Fibroblast of mammary gland (primary cell): ENCODE results near the gene GPR42.
A peak's percentile ranks its signal among the peaks of the same experiment; 100 is the strongest.

Source experiments
- DNase-seq: peaks from one replicate; pipeline ENCODE4 v3.0.0-alpha.2; 2010; ENCODE audit warnings: low read depth
- H3K4me3 ChIP-seq: 2 replicates; pipeline ENCODE4 v1.5.1; 2011; ENCODE audit warnings: low read depth, mild to moderate bottlenecking, low read length, moderate library complexity; ENCODE audit not compliant: control insufficient read depth
- TF ChIP-seq, protein P1 (sequence below): conservative IDR thresholded peaks from 2 replicates; pipeline ENCODE4 v1.5.1; 2011; ENCODE audit warnings: low read depth, low read length, inconsistent platforms; ENCODE audit not compliant: control insufficient read depth, insufficient read depth

Gene GPR42

DNA sequence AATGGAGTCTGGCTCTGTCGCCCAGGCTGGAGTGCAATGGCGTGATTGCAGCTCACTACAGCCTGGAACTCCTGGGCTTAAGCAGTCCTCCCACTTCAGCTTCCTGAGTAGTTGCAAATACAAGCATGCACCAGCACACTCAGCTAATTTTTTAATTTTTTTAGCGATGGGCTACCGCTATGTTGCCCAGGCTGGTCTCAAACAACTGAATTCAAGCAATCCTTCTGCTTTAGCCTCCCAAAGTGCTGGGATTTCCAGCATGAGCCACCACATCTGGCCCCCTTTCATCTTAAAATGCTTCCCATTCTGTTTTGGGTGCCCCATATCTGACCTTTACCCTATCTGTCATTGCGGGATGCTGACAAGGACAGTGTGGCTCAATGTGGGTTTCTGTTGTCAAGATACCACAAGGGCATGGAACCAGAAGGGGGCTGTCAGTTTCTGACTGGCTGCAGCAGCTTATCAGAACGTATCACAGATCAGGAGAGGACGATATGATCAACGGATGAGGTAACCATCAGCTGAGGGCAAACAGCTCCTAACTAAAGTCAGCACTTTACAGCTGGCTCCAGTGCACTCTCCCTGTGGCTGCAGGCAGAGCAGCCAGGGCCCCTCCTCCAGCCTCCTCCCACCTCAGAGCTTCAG is 32.4 kb downstream of the GPR42 start:
- DNase-seq, result no peak
- no peak overlapping the region for H3K4me3 ChIP-seq
- TF ChIP-seq, protein P1, sequence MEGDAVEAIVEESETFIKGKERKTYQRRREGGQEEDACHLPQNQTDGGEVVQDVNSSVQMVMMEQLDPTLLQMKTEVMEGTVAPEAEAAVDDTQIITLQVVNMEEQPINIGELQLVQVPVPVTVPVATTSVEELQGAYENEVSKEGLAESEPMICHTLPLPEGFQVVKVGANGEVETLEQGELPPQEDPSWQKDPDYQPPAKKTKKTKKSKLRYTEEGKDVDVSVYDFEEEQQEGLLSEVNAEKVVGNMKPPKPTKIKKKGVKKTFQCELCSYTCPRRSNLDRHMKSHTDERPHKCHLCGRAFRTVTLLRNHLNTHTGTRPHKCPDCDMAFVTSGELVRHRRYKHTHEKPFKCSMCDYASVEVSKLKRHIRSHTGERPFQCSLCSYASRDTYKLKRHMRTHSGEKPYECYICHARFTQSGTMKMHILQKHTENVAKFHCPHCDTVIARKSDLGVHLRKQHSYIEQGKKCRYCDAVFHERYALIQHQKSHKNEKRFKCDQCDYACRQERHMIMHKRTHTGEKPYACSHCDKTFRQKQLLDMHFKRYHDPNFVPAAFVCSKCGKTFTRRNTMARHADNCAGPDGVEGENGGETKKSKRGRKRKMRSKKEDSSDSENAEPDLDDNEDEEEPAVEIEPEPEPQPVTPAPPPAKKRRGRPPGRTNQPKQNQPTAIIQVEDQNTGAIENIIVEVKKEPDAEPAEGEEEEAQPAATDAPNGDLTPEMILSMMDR, result no peak

DNA sequence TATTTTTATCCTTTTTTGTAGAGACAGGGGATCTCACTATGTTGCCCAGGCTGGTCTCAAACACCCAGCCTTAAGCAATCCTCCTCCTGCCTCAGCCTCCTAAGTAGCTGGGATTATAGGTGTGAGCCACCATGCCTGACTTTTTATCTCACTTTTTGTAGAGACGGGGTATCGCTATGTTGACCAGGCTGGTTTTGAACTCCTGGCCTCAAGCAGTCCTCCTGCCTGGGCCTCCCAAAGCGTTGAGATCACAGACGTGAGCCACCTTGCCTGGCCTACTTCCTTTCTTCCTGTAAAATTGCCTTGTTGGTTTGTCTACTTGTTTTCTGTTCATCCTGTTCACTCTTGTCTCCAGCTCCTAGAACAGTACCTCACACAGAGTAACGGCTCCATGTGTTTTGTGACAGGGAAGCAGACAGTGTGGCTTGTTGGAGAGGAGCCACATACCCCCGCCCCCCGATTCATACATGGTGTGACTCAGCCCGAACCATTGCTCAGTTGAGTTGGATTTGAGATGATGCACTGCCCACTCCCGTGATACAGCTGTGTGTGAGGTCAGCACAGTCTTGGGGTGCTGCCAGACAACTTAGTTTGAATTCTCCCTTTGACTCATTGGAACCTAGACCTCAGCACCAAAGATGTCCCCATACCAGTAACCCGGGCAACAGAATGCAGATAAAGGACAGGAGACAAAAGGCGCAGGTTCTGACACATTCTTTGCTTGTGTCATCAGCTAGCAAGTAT is 34.2 kb downstream of the GPR42 start:
- H3K4me3 ChIP-seq, result no peak overlapping the region
- TF ChIP-seq, protein P1, result no peak
- peak; percentile 98 for DNase-seq

DNA sequence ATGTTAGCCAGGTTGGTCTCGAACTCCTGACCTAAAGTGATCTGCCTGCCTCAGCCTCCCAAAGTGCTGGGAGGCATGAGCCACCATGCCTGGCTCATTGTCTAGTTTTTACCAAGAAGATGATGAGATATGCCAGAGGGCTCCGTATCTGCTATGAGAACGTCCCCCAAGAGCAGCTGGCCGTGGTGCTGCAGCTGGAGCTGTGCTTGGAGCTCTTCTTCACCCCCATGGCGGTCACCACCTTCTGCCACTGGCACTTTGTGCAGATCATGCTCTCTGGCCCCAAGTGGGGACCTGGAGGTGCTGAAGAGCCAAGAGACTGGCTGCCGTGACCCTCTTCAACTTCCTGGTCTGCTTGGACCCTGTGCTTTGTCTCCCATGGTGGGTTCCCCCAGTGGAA is 36.8 kb downstream of the GPR42 start:
- TF ChIP-seq, protein P1, result no peak
- H3K4me3 ChIP-seq, result no peak overlapping the region
- DNase-seq, result no peak

DNA sequence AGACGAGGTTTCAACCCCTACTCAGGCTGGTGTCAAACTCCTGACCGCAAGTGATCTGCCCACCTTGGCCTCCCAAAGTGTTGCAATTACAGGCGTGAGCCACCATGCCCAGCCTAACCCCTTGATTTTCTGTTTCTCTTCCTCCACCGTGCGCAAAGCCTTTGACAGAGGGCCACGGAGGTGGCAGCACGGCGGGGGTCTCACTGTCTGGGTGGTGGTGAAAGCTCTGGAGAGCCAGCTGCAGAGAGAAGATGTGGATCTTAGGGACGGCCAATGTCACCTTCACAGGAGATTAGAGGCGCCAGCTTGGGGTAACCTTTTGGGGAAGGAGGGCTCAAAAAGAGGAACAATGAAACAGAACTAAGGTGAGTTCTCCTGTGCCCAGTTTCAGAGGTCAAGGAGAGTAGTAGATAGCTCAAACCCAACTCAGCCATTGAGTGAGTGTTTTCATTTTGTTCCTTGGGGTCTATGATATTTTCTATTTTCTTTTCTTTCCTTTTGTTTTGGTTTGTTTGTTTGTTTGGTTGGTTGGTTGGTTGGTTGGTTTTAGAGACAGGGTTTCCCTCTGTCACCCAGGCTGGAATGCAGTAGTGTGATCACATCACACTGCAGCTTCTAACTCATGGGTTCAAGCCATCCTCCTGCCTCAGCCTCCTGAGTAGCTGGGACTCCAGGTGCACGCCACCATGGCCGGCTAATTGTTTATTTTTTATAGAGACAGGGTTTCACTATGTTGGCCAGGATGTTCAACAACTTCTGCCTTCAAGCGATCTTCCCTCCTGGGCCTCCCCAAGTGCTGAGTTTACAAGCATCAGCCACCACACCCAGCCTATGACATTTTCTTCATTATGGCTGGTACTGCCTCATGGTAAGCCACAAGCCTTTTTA is 37.7 kb downstream of the GPR42 start:
- no peak for DNase-seq
- H3K4me3 ChIP-seq, result no peak overlapping the region
- TF ChIP-seq, protein P1, result no peak

DNA sequence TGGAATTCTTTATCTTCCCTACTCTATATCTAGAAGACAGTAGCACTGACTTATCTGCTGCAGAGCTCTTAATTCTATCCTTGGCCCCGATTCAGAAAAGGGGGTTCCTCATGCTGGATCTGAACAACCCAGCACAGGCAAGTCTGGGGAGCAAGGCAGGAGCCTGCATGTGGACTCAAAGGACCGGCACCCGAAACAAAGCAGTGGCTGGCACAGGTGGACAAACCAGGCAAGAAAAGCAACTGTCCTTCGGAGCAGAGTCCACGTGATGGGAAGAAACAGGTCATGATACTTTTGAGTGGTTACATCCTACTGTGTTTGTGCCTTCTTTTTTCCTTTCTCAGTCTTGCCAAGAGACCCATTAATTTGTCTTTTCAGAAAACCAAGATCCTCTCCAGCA is 38.3 kb downstream of the GPR42 start:
- DNase-seq, result no peak

DNA sequence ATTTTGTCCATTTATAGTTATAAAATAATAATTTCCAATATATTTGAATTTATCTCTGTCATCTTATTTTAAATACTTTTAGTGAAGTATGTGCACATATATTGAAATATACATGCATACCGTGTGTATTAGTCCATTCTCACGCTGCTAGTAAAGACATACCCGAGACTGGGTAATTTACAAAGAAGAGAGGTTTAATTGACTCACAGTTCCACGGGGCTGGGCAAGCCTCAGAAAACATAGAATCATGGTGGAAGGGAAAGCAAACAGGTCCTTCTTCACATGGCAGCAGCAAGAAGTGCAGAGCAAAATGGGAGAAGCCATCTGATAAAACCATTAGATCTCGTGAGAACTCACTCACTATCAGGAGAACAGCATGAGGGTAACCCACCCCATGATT is 39.6 kb downstream of the GPR42 start:
- no peak overlapping the region for H3K4me3 ChIP-seq
- TF ChIP-seq, protein P1, result no peak
- no peak for DNase-seq

More for the DNA sequence above, 38.3 kb downstream of the GPR42 start:
- TF ChIP-seq, protein P1, result no peak
- H3K4me3 ChIP-seq, result no peak overlapping the region
